Testis (tissue), 2 donors: Measurements from ENCODE around the gene RIN1.
"Not testable (repeated sequence)": the region's sequence is repeated elsewhere in the genome, so short reads cannot be mapped to it uniquely, and the experiment has no call there.

Experiments
- CTCF ChIP-seq, 3 experiments: fragments of 450-650 bp in 2 of 3; fragments of 200-600 bp in 1 of 3; sonication (generic) in 1 of 3; IDR thresholded peaks; one replicate each; pipeline ENCODE4 v1.5.1; 2016 to 2019; ENCODE audit warnings: antibody characterized with exemption in 3 of 3, mild to moderate bottlenecking in 2 of 3, moderate library complexity in 1 of 3
- POLR2A ChIP-seq: fragments of 450-650 bp; IDR thresholded peaks from one replicate; pipeline ENCODE4 v1.6.1; 2017; ENCODE audit warnings: antibody characterized with exemption, mild to moderate bottlenecking, moderate library complexity

- TF ChIP-seq POLR2A; CTCF (IDR thresholded peaks at IDR 0.05): not testable (repeated sequence)
Observed at GRCh38 chr11:66380264-66380663, 44.0 kb upstream of the RIN1 start.
